IPS-11a (cell line): ENCODE results near the gene ADAMTS19.

ENCODE experiments used
- H3K4me3 ChIP-seq: one replicate; pipeline ENCODE4 v1.5.1; 2013; ENCODE audit warnings: low read depth, low read length, control low read depth

Gene ADAMTS19

GRCh38 chr5:129748913-129749880 is 289.1 kb downstream of the ADAMTS19 start:
- no peak overlapping the region for H3K4me3 ChIP-seq

GRCh38 chr5:129760636-129761325 is 300.7 kb downstream of the ADAMTS19 start:
- no peak overlapping the region for H3K4me3 ChIP-seq

- H3K4me3 ChIP-seq: no peak overlapping the region
These were observed 303.6 kb downstream of the ADAMTS19 start for GRCh38 chr5:129763651-129764050.

GRCh38 chr5:129766798-129767197 is 306.7 kb downstream of the ADAMTS19 start:
- no peak overlapping the region for H3K4me3 ChIP-seq

GRCh38 chr5:129767927-129768380 is 307.9 kb downstream of the ADAMTS19 start:
- no peak overlapping the region for H3K4me3 ChIP-seq

GRCh38 chr5:129768735-129769134 is 308.6 kb downstream of the ADAMTS19 start:
- H3K4me3 ChIP-seq: no peak overlapping the region

- no peak overlapping the region for H3K4me3 ChIP-seq
These were observed 310.1 kb downstream of the ADAMTS19 start for GRCh38 chr5:129770024-129770820.

GRCh38 chr5:129771058-129771838 is 311.1 kb downstream of the ADAMTS19 start:
- H3K4me3 ChIP-seq: no peak overlapping the region

GRCh38 chr5:129773376-129773775 is 313.3 kb downstream of the ADAMTS19 start:
- H3K4me3 ChIP-seq: no peak overlapping the region

- no peak overlapping the region for H3K4me3 ChIP-seq
These were observed 321.5 kb downstream of the ADAMTS19 start for GRCh38 chr5:129781594-129781993.
